IMR-90 (cell line): ENCODE results near the gene CHRD. TPM values are rescaled to one million over a fixed set of nuclear protein-coding genes. Genes with fewer than 3 reads are reported as not detected.

Source experiments
- ATAC-seq: fragments of 200-7000 bp; cut with Tn5 transposase; 2 replicates; pipeline ENCODE4 v1.9.1; 2020; ENCODE audit warnings: low read depth, mild to moderate bottlenecking, moderate library complexity
- BruUV-seq: library from RNA; stranded (reverse); fragments of 400-500 nt; replicated peaks from 2 replicates; lab custom pipeline; 2021; lab: Mats Ljungman, UMichigan
- CTCF ChIA-PET: fragments of 300-600 bp; formaldehyde crosslinking; extraction: SDS; loops from one replicate; lab custom pipeline; 2021; ENCODE audit warnings: antibody characterized with exemption; lab: Yijun Ruan, JAX
- POLR2A ChIA-PET: fragments of 300-600 bp; sonication (Branson Sonifier 250); formaldehyde crosslinking; loops from one replicate; lab custom pipeline; 2022; ENCODE audit warnings: antibody characterized with exemption; ENCODE audit not compliant: unreplicated experiment; lab: Charles Lee
- DNase-seq: peaks from one replicate; pipeline ENCODE4 v3.0.0; 2013
- H2AFZ ChIP-seq: replicated peaks from 2 replicates; pipeline ENCODE3; 2013; ENCODE audit warnings: low read length, mild to moderate bottlenecking; ENCODE audit not compliant: poor library complexity
- H2AK5ac ChIP-seq: 2 replicates; pipeline ENCODE4 v1.6.1; 2013; ENCODE audit warnings: low read depth, low read length, inconsistent platforms
- H2AK9ac ChIP-seq: replicated peaks from 2 replicates; pipeline ENCODE3; 2013; ENCODE audit warnings: mild to moderate bottlenecking, low read depth, low read length, moderate library complexity; ENCODE audit not compliant: poor library complexity
- H2BK120ac ChIP-seq: 2 replicates; pipeline ENCODE4 v1.6.1; 2013; ENCODE audit warnings: low read depth, low read length, inconsistent platforms
- H2BK15ac ChIP-seq: 3 replicates; pipeline ENCODE4 v1.6.1; 2013; ENCODE audit warnings: low read depth, low read length, inconsistent platforms
- H2BK20ac ChIP-seq: 2 replicates; pipeline ENCODE4 v1.6.1; 2013; ENCODE audit warnings: low read depth, mild to moderate bottlenecking, inconsistent platforms, low read length, moderate library complexity
- H2BK5ac ChIP-seq: 2 replicates; pipeline ENCODE4 v1.6.1; 2013; ENCODE audit warnings: mild to moderate bottlenecking, low read depth, low read length, inconsistent platforms; ENCODE audit not compliant: poor library complexity, severe bottlenecking
- H3K14ac ChIP-seq: replicated peaks from 2 replicates; pipeline ENCODE4 v1.6.1; 2013; ENCODE audit warnings: low read depth, low read length, inconsistent platforms
- H3K18ac ChIP-seq: 2 replicates; pipeline ENCODE4 v1.6.1; 2013; ENCODE audit warnings: low read depth, low read length, control low read depth
- H3K23ac ChIP-seq: 2 replicates; pipeline ENCODE4 v1.6.1; 2013; ENCODE audit warnings: low read depth, low read length, inconsistent platforms
- H3K27ac ChIP-seq: 2 replicates; pipeline ENCODE4 v1.5.1; 2013; ENCODE audit warnings: mild to moderate bottlenecking, control low read depth, low read length; ENCODE audit not compliant: insufficient read depth
- H3K27me3 ChIP-seq: 2 replicates; pipeline ENCODE4 v1.6.1; 2013; ENCODE audit warnings: low read length; ENCODE audit not compliant: control insufficient read depth, insufficient read depth
- H3K36me3 ChIP-seq: 2 replicates; pipeline ENCODE4 v1.6.1; 2013; ENCODE audit warnings: low read length, mixed read lengths; ENCODE audit not compliant: control insufficient read depth, insufficient read depth
- H3K4ac ChIP-seq: 2 replicates; pipeline ENCODE4 v1.6.1; 2013; ENCODE audit warnings: low read depth, low read length, inconsistent platforms
- H3K4me1 ChIP-seq: 2 replicates; pipeline ENCODE4 v1.6.1; 2013; ENCODE audit warnings: low read length, mixed read lengths; ENCODE audit not compliant: control insufficient read depth, insufficient read depth
- H3K4me2 ChIP-seq: 2 replicates; pipeline ENCODE4 v1.6.1; 2013; ENCODE audit warnings: low read depth, mild to moderate bottlenecking, control low read depth, low read length, moderate library complexity
- H3K4me3 ChIP-seq: 2 replicates; pipeline ENCODE4 v1.5.1; 2013; ENCODE audit warnings: low read depth, mild to moderate bottlenecking, control low read depth, low read length, moderate library complexity; ENCODE audit not compliant: insufficient read depth
- H3K56ac ChIP-seq: 2 replicates; pipeline ENCODE4 v1.6.1; 2013; ENCODE audit warnings: low read length, inconsistent platforms; ENCODE audit not compliant: insufficient read depth; ENCODE audit errors: extremely low read depth
- H3K79me1 ChIP-seq, 2 experiments: 2 replicates each; pipeline ENCODE4 v1.6.1; 2013; ENCODE audit warnings: low read length in 2 of 2, inconsistent platforms in 1 of 2, low read depth in 1 of 2
- H3K9ac ChIP-seq: 2 replicates; pipeline ENCODE4 v1.6.1; 2013; ENCODE audit warnings: low read depth, low read length, control low read depth
- H3K9me1 ChIP-seq: 2 replicates; pipeline ENCODE4 v1.6.1; 2013; ENCODE audit warnings: low read length, inconsistent platforms; ENCODE audit not compliant: insufficient read depth
- H3K9me3 ChIP-seq: 2 replicates; pipeline ENCODE4 v1.6.1; 2013; ENCODE audit warnings: low read length; ENCODE audit not compliant: control insufficient read depth, insufficient read depth
- H4K20me1 ChIP-seq: 2 replicates; pipeline ENCODE4 v1.6.1; 2013; ENCODE audit warnings: low read length, inconsistent platforms; ENCODE audit not compliant: insufficient read depth
- H4K5ac ChIP-seq: 2 replicates; pipeline ENCODE4 v1.6.1; 2013; ENCODE audit warnings: mild to moderate bottlenecking, low read depth, low read length, control low read depth
- H4K8ac ChIP-seq, 2 experiments: 2 replicates each; pipeline ENCODE4 v1.6.1; 2013; ENCODE audit warnings: low read depth in 2 of 2, low read length in 2 of 2, control low read depth in 1 of 2, inconsistent platforms in 1 of 2
- H4K91ac ChIP-seq: 2 replicates; pipeline ENCODE4 v1.6.1; 2013; ENCODE audit warnings: low read depth, low read length, inconsistent platforms; ENCODE audit not compliant: insufficient read depth
- CEBPB ChIP-seq: IDR thresholded peaks from 2 replicates; pipeline ENCODE4 v1.6.1; 2012; ENCODE audit warnings: low read depth, low read length, improper control_type of control experiment
- CHD1 ChIP-seq: IDR thresholded peaks from 2 replicates; pipeline ENCODE4 v1.6.1; 2012; ENCODE audit warnings: low read depth, low read length, improper control_type of control experiment
- ELK1 ChIP-seq: fragments of 150-350 bp; IDR thresholded peaks from 2 replicates; pipeline ENCODE4 v1.6.1; 2016; ENCODE audit warnings: low read depth, mild to moderate bottlenecking, low read length, moderate library complexity, borderline replicate concordance
- FOS ChIP-seq: fragments of 150-350 bp; IDR thresholded peaks from 2 replicates; pipeline ENCODE4 v1.6.1; 2016; ENCODE audit warnings: low read depth, low read length
- MAFK ChIP-seq: IDR thresholded peaks from 2 replicates; pipeline ENCODE4 v1.6.1; 2012; ENCODE audit warnings: low read depth, low read length, improper control_type of control experiment
- MAZ ChIP-seq: IDR thresholded peaks from 2 replicates; pipeline ENCODE4 v1.6.1; 2012; ENCODE audit warnings: low read depth, mild to moderate bottlenecking, low read length, improper control_type of control experiment, moderate library complexity, borderline replicate concordance
- POLR2A ChIP-seq: IDR thresholded peaks from 2 replicates; pipeline ENCODE4 v1.6.1; 2012; ENCODE audit warnings: mild to moderate bottlenecking, low read depth, low read length
- RAD21 ChIP-seq: IDR thresholded peaks from 2 replicates; pipeline ENCODE4 v1.6.1; 2012; ENCODE audit warnings: low read length, improper control_type of control experiment
- RCOR1 ChIP-seq: IDR thresholded peaks from 2 replicates; pipeline ENCODE4 v1.6.1; 2012; ENCODE audit warnings: mild to moderate bottlenecking, low read length, improper control_type of control experiment; ENCODE audit not compliant: insufficient replicate concordance
- RFX5 ChIP-seq: IDR thresholded peaks from 2 replicates; pipeline ENCODE4 v1.8.0; 2012; ENCODE audit warnings: low read depth, mild to moderate bottlenecking, low read length, moderate library complexity
- USF2 ChIP-seq: fragments of 150-350 bp; IDR thresholded peaks from 2 replicates; pipeline ENCODE4 v1.6.1; 2017; ENCODE audit warnings: mild to moderate bottlenecking, antibody characterized with exemption, low read length, low read depth
- WGBS, 2 experiments: methylation state at CpG; one replicate each; pipeline versions ENCODE4 v1.1.5 to v1.1.7; 2013; ENCODE audit warnings: missing lambda C conversion rate in 2 of 2; ENCODE audit not compliant: insufficient read length in 1 of 2; ENCODE audit errors: extremely low coverage in 2 of 2; 5-methylcytosine and 5-hydroxymethylcytosine counted together
- dilution Hi-C: fragments of 300-500 bp; cut with HindIII; formaldehyde crosslinking; loops from one replicate; pipeline ENCODE4 v1.14.3; 2018; ENCODE audit warnings: low sequenced_read_pairs; ENCODE audit not compliant: unreplicated experiment
- in situ Hi-C: fragments of 300-500 bp; cut with MboI; formaldehyde crosslinking; loops from 3 replicates; pipeline ENCODE4 v1.14.3; 2019; ENCODE audit warnings: low sequenced_read_pairs, inconsistent platforms, mixed read lengths
- intact Hi-C: fragments of 100-400 bp; cut with micrococcal nuclease; formaldehyde crosslinking; loops from 2 replicates; pipeline ENCODE4 v1.10.0; 2022
- polyA plus RNA-seq, 3 experiments: library from polyadenylated mRNA; depleted of rRNA; stranded (reverse); fragments of >200 nt; gene quantifications; 2 replicates each; pipeline ENCODE4 v1.2.3, GENCODE V29; 2012; ENCODE audit warnings: low replicate concordance in 1 of 3
- total RNA-seq: library from RNA; depleted of rRNA; stranded (reverse); fragments of >200 nt; gene quantifications from 2 replicates; pipeline ENCODE4 v1.2.3, GENCODE V29; 2012
- TF ChIP-seq, protein P1 (sequence below): conservative IDR thresholded peaks from 2 replicates; pipeline ENCODE4 v1.5.1; 2012; ENCODE audit warnings: mild to moderate bottlenecking, low read depth, low read length, improper control_type of control experiment

The CHRD gene
- total and polyA plus RNA-seq, 2 of the 4 experiments (the other 2 are of a cell fraction) = under 0.01 to 0.09 TPM

GRCh38 chr3:184414418-184415202 lies 34.8 kb downstream of the CHRD start:
- in situ Hi-C loops = no loop called here
- H3K9me1 ChIP-seq = no peaks in the 10 kb centered on the region
- no peak overlapping the region for H3K27ac ChIP-seq
- no TSS peak for BruUV-seq
- no peaks in the 10 kb centered on the region for H3K79me1 ChIP-seq
- H4K20me1 ChIP-seq = no peaks in the 10 kb centered on the region
- intact Hi-C loops = no loop called here
- no peak for DNase-seq
- H3K4me3 ChIP-seq = no peak overlapping the region
- H3K36me3 ChIP-seq = no peaks in the 10 kb centered on the region
- H3K4me2 ChIP-seq = no peak overlapping the region
- peak overlapping the region; percentile 86 for H2BK5ac ChIP-seq
- no peak overlapping the region for H2AFZ ChIP-seq
- H2BK20ac ChIP-seq = no peak overlapping the region
- H4K5ac ChIP-seq = no peak overlapping the region
- H3K9me3 ChIP-seq = peaks cover 3% of the 10 kb centered on the region; the same call in 1 of the 2 replicates
- no peak overlapping the region for H3K14ac ChIP-seq
- no peak overlapping the region for H2BK15ac ChIP-seq
- no peak for ATAC-seq
- H3K9ac ChIP-seq = no peak overlapping the region
- no peak overlapping the region for H2AK5ac ChIP-seq
- H3K4me1 ChIP-seq = no peaks in the 10 kb centered on the region
- peaks cover 30% of the 10 kb centered on the region for H3K27me3 ChIP-seq
- no peak overlapping the region for H2AK9ac ChIP-seq
- CTCF ChIA-PET = interaction anchor here (1.2 kb wide), 1 partner anchor 43 kb away, joined by 3 read pairs; no protein-coding TSS in a partner anchor
- H3K18ac ChIP-seq = no peak overlapping the region
- TF ChIP-seq RCOR1 (no peak), CHD1 (no peak), MAZ (no peak), RFX5 (no peak), CEBPB (no peak), RAD21 (no peak), FOS (no peak), ELK1 (no peak), POLR2A (no peak), MAFK (no peak), USF2 (no peak)
- TF ChIP-seq, protein P1, sequence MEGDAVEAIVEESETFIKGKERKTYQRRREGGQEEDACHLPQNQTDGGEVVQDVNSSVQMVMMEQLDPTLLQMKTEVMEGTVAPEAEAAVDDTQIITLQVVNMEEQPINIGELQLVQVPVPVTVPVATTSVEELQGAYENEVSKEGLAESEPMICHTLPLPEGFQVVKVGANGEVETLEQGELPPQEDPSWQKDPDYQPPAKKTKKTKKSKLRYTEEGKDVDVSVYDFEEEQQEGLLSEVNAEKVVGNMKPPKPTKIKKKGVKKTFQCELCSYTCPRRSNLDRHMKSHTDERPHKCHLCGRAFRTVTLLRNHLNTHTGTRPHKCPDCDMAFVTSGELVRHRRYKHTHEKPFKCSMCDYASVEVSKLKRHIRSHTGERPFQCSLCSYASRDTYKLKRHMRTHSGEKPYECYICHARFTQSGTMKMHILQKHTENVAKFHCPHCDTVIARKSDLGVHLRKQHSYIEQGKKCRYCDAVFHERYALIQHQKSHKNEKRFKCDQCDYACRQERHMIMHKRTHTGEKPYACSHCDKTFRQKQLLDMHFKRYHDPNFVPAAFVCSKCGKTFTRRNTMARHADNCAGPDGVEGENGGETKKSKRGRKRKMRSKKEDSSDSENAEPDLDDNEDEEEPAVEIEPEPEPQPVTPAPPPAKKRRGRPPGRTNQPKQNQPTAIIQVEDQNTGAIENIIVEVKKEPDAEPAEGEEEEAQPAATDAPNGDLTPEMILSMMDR = no peak
- no peak overlapping the region for H4K91ac ChIP-seq
- dilution Hi-C loops = no loop called here
- H3K56ac ChIP-seq = no peak overlapping the region
- POLR2A ChIA-PET = no interaction called here
- no peak overlapping the region for H2BK120ac ChIP-seq
- WGBS, 2 experiments = 94% methylated on average over 3 of the region's 16 CpGs; no CpG with 5 or more reads in 1 of the 2 experiments
- H4K8ac ChIP-seq = no peak overlapping the region
- H3K4ac ChIP-seq = no peak overlapping the region
- no peak overlapping the region for H3K23ac ChIP-seq
